Stimulated activated CD4-positive, alpha-beta T cell treated with anti-CD3 and anti-CD28 coated beads, Interleukin-4, amount 100 ng/mL, for 4 hours (primary cell): ENCODE measurements around the gene MRPS6.

Experiments
- DNase-seq, 2 experiments: peaks; one replicate each; pipeline ENCODE4 v3.0.0-alpha.2; 2020

MRPS6 gene

DNA sequence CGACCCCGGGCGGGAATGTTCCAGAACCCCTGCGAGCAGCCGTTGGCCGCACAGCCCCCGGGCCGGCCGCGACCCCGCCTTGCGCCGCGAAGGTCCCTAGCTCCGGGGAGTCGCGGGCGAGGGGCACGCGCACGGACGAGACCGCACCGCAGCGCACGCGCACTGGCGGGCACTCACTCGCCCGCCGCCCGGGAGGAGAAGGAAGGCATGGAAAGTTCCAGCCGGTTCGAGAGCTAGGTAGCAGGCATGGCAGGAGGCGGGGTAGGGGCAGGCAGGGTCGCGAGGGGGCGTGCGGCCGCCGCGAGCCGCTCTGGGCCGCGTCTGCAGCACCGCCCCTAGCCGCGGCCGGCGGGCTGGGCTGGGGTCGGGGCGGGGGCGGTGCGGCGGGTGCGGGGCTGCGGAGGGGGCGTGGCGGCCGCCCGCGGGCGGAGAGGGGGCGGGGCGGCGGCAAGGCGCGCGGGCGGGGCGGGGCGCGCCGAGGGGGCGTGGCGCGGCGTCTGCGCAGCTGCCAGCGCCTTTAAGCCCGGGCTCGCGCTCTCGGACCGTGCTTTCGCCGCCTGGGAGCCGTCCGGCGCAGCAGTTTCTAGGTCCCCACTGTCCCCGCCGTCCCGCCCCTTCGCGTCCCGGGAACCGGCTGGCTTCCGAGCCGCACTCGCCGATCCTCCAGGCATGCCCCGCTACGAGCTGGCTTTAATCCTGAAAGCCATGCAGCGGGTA, at the start of gene MRPS6, which contains the start of gene SLC5A3:
MRPS6 (plus strand) TSS at position 547 of the 717 bp plus-strand sequence; CDS start at position 670, 123 bp downstream.
SLC5A3 (plus strand) TSS at position 547 of the 717 bp plus-strand sequence. CDS start 21,621 bp downstream, outside the sequence.
- peak; percentile 72 to 78 for DNase-seq

DNA sequence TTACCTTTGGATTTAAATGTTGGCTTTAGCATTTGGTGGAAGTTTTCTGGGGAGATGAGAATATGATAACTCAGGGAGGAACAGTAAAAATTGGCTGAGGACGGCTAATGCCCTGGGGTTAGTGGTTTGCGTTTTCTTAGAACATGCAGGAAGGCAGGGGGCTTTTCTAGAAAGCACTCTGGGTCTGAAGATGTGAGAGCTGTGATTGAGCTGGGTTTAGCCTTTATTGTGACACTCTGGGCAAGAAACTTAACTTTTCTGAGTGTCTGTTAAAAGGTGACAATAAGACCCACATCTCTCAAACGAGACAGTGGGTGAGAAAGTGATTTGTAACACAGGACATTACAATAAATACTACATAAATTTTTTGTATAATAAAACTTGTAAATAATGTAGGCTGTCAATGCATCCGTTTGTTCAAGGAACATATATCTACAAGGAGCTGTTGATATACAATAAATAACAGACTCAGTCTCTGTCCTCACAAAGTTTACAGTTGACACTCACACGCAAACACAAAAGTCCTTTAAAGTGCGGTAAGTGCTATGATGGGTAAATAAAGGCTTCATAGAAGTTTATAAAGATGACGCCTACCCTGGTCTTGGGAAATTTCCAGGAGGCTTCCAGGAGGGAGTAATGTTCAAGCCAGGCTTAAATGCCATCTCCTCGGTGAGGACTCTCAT, 49.5 kb upstream of the MRPS6 start:
- no peak for DNase-seq

DNA sequence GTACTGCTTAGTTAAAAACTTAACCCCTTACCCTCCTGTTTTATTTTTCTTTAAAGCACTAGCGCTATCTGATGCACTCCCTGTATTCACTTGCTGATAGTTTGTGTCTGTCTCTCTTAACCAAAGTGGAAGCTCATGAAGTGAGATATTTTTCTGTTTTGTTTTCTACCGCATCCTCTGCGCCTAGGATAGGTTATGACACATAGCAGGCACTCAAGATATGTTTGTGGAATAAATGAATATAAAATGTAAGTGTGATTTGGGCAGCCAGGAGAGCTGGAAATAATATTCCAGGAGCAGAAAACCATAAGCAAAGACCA, 49.0 kb upstream of the MRPS6 start:
- no peak for DNase-seq

DNA sequence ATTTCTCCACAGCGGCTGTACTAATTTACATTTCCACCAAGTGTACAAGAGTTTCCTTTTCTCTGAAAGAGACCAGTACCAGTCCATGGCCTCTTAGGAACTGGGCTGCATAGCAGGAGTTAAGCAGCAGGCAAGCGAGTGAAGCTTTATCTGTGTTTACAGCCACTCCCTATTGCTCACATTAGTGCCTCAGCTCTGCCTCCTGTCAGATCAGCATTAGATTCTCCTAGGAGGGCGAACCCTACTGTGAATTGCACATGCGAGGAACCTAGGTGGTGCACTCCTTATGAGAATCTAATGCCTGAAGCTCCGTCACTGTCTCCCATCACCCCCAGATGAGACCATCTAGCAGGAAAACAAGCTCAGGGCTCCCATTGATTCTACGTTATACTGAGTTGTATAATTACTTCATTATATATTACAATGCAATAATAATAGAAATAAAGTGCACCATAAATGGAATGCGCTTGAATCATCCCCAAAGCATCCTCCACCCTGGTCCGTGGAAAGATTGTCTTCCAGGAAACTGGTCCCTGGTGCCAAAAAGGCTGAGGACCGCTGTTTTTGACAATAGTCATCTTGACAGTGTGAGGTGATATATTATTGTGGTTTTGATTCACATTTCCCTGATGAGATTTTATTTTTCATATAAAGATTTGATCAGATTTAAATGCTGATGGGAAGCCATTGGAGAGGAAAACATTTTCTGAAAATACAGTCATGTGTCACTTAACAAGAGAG, 45.5 kb upstream of the MRPS6 start:
- DNase-seq = no peak

DNA sequence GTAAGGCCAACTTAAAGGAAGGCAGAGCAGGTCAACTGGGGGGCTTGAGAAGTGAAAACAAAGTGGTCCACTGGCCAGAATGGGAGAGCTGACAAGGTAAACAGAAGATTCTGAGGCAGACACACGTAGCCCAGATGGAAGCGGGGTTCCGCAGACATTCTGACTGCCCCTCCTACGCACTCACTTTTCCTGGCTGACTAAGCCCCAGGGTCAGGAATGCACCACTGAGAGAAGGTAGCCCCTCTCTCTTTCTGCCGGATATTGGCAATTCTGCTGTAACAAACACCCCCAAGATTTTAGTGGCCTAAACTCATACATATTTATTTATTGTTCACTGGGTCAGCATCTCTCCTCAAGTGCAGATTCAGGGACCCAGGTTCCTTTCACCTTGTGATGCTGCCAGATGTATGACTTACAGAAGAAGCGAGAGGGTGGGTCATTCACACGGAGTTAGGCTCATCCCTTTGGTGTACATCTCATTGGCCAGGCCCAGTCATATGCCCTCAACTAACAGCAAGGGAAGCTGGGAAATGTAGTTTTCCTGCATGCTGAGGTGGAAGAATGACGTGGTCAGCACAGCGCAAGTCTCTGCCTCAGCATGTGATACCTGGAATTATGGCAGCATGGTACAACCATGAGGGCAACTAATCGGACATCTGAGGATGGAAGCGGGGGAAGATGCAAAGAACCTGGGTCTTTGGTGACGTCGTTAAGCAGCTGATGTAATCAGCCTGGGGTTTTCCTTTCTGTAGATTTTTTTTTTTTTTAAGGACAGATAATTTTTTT, 43.4 kb upstream of the MRPS6 start:
- DNase-seq = peak; percentile 7 to 42

DNA sequence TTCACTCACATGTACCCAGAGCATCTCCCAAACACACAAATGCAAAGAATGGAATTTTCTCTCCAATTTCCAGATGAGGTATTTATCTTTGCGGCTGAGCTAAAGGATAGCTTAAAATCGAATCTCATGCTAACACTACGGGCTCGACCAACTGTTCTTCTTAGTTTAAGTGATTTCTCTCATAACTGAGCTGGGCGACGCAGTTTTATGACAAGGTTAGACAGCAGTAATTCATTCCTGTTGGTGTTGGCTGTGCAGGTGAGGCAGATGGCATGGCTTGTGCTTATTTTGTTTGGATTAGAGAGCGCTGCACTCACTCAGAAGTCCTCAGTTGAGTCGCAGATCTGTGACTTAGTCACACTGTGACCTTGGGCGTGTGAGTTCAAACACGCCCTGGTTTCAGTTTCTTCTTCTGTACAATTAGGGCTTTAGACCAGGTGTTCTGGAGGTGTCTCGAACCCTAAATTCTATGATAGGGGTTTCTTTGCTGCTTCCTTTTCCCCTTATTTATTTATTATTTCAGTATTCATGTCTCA, 41.5 kb upstream of the MRPS6 start:
- no peak for DNase-seq

DNA sequence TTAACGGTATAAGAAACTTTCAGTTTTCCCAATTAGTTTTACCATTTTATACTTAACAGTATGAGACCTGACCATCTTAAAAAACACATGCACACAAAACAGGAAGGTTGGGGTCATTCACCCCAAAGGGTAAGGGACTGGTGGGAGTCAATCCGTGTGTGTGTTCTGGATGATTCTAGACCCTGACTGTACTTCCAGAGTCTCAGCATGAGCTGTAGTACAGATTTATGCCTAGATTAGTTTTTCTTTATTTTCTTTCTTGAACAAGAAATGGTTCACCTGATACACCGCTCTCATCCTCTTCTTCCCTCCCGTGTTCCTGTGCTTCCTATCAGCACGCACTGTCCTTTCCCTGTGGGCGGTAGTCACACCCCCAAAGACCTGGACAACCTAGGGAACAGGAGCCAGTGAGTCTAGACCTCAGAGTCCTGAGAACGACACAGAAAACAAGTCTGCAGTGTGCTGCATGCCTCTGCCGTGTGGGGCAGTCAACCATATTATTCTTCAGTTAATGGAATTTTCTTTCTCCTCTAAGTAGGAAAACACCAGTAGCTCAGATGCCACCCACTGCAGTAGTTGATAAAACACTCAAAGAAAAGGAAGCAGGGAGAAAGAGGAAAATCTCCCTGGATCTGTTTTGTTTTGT, 38.9 kb upstream of the MRPS6 start:
- no peak for DNase-seq

DNA sequence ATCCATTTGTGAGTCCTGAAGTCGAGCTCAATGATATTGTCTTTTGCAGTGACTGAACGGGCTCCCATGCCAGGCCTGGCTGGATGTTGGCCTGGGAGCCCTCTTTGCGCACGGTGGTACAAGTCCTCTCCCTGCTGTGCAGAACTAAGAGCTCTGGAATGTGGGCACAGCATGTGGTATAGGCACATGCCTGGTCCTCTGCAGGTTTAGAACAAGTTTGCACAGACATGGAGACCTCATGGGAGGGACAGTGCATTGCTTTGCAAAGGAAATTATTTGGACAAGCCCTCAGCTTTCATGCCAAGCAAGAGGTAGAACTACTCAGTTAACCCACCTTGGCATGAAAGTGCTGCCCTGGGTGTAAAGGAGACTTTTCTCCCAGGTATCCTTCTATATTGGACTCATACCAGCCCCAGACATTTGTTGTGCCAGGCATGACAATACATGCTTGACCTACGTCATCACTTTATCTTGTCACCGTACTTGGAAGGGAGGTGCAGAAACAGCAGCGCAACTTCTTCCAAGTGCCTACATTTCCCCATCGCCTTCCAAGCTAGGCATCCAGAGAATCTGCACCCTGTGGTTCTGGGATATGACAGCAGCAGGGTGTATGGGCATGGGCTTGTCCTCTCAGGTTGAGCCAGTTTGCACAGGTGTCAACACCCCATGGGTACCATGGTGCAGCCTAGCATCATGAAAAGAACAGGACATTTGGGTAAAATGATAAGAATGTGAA, 37.6 kb upstream of the MRPS6 start:
- DNase-seq = no peak

DNA sequence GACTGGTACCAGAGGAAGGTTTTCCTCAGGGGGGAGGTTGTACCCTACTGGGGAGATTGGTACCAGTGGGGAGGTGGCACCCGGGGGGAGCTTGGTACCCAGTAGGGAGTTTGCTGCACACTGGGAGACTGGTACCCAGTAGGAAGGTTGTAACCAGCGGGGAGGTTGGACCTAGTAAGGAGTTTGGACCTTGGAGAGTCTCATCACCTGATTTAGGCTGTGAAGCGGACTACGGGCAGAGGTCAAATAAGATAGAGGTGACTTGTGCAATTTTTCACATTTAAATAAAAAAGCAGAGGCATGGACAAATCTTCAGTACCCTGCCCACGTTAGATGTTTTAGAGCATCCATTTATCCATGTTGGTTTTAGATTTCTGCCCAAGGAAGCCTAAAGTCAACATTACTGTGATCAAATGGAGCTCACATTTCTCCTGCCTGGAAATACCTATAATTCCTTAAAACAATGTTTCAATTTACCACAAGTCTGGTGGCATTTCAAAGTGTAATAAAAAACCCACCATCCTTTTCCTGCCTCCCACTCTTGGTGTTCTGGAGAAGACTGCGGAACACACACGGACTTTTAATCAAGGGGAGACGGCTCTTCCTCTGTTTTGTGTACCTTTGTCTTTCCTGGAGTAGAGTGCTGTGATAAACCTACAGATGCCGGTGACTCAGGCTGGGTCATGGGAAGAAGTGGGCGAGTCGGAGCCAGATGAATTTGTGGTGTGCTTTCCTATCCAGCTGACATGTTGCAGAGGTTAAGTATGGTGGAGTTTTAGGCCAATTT, 36.2 kb upstream of the MRPS6 start:
- DNase-seq = no peak

DNA sequence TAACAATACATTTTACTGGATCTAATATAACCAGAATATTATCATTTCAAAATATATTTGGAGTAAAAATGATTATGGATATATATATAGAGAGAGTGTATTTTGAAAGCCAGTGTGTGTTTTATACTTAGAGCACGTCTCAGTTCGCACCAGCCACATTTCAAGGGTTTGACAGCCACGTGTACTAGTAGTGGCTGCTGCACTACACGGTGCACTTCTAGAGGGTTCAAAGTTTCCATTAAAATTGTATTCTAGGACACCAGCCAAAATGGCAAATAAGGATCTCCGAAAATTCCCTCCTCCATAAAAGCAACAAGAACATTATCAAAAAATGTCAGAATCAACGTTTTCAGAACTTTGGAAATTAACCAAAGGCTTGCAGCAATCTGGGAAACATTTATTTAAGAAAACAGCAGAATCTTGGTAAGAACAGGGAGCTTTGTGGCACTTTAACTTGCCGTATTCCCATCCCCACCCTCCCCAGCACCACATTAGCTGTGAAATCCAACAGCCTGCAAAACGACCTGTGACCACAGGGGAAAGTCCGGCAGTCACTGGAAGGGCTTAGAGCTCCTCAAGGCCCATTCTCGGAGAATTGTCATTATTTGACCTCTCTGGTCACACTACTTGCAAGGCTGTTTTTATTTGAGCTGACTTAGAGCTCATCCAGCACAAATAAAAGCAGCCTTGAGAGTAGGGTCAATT, 33.5 kb upstream of the MRPS6 start:
- DNase-seq = no peak

DNA sequence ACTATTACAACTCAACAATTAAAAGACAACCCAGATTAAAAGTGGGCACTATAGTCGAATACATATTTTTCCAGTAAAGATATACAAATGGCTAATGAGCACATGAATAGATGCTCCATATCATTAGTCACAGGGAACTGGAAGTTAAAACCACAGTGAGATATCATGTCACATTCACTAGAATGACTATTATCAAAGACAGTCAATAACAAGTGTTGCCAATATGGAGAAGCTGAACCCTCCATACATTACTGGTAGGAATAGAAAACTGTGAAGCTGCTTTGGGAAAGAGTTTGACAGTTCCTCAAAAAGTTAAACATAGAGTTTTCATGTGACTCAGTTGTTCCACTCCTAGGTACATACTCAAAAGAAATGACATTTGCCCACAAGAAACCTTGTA, 30.6 kb upstream of the MRPS6 start:
- no peak for DNase-seq

DNA sequence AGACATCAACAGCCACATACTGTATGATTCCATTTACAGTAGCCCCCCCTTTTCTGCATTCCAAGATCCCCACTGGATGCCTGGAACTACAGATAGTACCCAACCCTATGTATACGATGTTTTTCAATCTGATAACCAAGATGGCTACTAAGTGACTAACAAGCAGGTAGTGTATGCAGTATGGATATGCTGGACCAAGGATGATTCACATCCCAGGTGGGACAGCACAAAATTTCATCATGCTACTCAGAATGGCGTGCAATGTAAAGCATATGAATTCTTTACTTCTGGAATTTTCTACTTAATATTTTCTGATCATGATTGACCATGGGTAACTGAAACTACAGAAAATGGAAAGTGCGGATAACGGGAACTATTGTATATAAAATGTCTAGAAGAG, 30.0 kb upstream of the MRPS6 start:
- no peak for DNase-seq

DNA sequence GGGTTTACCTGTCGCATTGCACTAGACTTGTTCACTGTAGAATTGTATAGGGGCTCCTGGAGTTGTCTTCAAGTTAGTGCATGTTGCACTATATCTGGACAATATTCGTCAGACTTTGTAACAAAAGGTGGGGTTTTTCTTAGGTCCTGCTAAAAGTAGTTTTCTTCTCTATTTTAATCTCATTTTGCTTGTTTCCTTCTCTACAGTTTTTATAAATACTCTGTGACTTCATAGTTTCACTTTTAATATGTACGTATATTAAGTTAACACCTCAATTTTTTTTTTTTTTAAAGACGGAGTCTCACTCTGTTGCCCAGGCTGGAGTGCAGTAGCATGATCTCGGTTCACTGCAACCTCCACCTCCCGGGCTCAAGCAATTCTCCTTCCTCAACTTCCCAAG, 26.5 kb upstream of the MRPS6 start:
- DNase-seq = no peak

DNA sequence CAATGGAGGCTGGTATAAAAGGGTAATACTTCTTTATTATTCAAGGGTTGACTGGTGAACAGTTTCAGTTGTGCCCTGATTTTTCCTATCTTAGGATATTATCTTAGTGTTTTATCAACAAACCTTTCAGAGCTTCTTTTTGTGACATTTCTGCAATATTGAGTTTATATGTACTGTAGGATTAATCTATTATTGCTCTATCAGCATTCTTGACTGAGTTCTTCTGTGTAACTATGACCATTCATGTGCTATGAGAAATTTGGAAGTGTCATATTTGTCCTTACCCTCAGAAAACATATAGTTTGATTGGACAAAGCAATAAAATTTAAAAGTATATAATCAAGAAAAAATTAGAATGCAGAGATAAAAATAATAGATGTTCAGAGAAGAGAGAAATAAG, 25.5 kb upstream of the MRPS6 start:
- DNase-seq = no peak

DNA sequence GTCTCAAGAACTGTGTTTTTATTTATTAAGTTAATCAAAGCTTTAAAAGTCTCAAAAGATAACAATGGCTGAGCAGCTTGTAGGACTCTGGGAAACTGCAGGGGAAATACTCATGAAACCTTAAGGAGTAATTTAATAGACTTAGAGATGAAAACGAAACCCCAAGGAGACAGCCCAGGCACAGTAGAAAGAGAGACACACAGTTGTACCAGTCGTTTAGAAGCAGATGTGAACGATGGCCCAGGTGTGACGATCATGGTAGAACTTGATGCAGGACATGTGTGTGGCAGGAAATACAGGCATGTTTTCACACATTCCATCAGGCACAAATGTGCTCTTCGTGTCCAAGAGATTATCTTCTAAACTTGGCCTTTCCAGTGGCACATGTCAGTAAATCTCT, 21.2 kb upstream of the MRPS6 start:
- no peak for DNase-seq

DNA sequence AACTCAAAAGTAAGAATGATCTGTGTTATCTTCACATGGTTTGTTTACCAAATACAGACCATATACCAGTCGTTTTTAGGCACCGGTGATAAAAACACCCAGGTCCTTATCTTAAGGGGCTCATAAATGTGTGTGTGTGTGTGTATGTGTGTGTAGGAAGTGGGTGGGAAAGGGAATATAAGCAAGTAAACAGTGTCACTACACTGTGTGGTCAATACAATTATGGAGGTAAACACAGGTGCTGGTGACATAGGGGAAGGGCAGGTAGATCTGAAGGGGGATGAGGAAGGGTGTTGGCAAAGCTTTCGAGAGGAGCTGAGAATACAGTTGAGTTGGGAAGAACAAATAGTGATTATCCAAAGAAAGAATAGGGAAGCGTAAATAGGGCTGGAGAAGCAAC, 19.1 kb upstream of the MRPS6 start:
- no peak for DNase-seq

DNA sequence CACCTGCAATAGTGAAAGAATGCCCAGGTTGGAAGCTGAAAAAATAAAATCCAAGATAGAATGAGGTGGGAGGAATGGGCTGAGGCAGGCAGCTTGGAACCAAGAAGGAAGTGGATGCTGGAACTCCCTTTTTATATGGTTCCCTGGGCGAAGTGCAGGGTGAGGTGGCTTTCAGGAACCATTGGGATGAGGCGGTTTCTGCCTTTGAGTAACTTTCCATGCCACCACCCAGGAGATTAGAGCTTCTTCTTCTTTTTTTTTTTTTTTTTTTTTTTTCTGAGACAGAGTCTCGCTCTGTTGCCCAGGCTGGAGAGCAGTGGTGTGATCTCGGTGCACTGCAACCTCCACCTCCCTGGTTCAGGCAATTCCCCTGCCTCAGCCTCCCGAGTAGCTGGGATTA, 17.8 kb upstream of the MRPS6 start:
- no peak for DNase-seq

DNA sequence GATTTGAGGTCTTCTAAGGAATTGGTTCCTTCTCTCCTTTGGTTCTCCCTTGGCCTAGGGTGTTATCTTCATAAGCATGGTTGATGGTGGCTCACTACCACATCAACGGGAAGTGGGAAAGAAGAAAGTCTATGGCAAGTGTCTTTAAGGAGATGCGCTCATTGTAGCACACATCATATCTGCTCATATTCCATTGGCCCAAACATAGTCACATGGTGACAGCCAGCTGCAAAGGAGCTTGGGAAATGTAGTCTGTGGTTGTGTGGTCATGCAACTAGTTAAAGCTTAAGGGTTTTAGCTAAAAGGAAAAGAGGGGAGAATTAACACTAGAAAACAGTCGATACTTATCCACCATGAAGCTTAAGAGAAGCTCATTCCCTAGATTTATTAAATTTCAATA, 11.4 kb upstream of the MRPS6 start:
- DNase-seq = no peak

DNA sequence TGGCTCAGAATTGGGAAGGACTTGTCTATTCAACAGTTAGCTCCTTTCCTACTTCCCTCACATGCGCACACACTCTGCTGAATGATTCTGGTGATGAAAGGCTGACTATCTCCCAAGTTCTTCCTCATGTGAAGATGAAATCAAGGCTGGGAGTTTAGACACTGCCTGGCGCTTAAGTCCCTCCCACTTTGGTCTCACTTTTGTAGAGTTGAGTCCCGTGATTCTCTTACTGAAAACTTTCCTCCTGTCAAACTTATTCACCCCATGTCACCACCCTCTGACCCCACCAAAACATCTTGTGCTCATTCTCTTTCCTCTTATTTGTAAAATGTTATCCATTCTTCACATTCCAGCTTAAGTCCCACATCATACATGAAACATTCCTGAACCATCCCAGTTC, 8.4 kb upstream of the MRPS6 start:
- DNase-seq = no peak

DNA sequence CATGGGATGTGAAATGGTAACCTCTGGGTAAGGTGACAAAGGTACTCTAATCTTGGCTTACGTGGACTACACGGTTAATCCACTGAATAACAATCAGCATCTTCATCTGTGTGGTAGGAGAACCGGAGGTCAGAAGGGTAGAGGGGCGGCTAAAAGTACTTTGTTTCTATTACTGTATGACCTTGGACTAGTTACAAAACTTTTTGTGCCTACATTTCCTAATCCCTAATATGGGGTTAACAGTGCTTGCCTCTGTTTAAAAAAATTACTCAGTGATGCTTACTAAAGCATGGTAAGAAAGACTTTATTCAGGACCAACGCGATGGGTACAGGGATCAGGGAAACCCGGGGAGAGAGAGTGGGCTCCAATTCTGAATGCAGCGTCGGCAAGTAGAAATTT, 1.7 kb upstream of the MRPS6 start:
- no peak for DNase-seq
